HG03571 (cell line): Measurements from ENCODE around the gene MBLAC2.

ENCODE experiments used
- ATAC-seq: cut with Tn5 transposase; IDR thresholded peaks from one replicate; pipeline ENCODE4 v1.9.1; 2021; ENCODE audit not compliant: unreplicated experiment

The MBLAC2 gene

DNA sequence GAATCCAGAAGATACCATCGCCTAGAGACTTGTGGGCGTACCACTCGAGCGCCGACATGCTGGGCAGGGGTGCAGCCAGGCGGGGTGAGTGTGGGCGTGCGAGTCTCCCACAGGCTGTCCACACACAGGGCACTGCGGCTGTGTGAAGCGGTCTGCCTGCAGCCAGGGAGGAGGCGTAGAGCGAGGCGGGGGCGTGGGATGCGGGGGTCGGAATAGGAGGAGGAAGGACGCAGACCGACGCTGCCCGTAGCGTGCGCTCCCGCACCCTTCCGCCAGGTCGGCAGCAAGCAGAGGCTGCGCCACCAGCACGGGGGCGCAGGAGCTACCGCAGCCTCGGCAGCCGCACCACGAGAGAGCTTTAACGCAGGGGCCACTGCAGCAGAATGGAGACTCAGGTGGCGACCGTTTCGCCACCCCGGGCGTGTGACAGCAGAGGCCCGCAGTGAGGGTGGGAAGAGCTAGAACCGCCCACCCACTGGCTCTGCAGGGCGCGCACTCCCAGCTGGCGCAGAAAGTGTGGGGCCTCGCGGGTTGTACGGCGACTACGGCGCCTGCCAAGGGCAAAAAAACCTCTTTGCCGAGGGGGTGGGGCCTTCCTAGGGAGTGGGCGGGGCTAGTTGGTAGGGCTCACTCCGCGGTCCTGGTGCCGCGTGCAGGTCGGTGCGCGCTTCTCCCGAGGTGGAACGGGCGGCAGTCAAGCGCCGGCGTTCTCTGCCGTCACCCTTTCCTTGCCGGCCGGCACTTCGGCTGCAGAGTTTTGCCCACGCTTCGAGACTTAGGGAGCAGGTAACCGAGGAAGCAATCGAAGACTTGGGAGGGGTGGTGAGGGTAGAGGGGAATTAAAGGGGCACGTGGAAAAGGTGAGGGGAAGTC lies at the start of gene MBLAC2, which contains the start of gene POLR3G:
TSS of gene MBLAC2 (minus strand) at position 537 of the 873 bp plus-strand sequence. CDS start at position 58, 479 bp downstream.
TSS of gene POLR3G (plus strand) at position 630 of the 873 bp plus-strand sequence. CDS start 10,704 bp downstream, outside the sequence.
- ATAC-seq, result peak; percentile 88

DNA sequence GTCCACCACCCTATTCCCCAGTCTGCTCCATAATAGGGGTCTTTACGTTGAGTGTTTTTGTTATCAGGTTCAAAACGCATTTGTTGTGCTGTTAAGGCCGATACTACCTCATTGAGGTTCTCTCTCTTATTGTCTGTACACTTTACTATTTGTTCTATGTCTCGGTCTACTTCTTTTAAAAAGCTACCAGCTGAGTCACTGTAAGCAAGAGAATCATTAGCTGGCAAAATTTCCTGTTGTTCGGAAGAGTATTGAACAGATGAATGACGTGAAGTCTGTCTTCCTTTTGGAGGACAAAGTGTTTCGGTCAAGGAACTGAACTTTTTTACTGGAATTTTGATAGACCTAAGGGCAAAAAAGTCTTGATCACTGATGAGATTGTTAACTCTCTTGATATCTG lies 44.5 kb upstream of the MBLAC2 start:
- no peak for ATAC-seq

DNA sequence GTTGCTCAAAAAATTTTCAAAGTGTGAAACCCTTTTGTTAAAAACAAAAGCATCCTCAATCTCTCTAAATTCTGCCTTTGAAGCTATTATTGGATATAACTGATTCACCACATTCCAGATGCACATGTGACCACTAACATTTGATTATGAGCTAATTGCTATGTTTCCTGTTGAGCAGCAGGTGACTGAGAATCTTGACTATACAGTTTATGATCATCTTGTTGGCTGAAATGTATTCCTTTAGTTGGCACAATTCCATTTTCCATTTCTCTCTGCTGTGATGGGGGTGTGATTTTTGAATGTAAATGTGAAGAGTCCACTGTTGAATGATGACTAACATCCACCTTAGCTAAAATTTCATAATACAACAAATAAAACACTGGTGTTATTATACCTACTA lies 44.1 kb upstream of the MBLAC2 start:
- ATAC-seq, result no peak

DNA sequence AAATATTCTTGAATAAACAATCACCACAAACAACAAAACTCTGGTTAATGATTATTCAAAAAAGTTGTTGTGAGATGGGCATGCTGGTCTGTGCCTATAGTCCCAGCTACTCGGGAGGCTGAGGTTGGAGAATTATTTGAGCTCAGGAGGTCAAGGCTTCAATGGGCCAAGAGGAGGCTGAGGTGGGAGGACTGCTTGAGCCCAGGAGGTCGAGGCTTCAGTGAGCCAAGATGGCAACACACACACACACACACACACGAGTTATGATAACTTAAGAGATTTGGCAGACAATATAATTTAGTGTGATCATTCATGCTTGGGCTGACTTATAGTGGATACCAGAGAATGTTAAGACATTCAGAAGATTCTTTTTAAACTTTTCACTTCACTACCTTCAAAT lies 39.9 kb upstream of the MBLAC2 start:
- no peak for ATAC-seq

DNA sequence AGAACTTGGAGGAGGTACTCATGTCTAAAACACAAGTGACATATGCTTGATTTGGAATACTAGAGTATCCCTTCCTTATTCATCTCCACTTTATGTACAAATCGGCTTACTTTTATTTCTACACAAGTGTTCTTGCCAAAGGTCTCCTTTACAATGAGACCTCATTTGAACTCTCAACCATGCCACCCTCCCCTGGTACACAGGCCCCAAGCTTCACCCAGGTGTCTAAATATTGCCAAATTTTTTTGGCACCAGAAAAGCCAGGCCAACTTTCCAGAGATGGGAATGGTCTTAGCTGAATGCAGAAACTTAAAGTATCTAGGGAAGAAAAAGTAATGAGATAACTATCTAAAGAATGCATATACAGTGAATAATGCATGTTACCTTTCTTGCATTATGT lies 35.9 kb upstream of the MBLAC2 start:
- no peak for ATAC-seq

DNA sequence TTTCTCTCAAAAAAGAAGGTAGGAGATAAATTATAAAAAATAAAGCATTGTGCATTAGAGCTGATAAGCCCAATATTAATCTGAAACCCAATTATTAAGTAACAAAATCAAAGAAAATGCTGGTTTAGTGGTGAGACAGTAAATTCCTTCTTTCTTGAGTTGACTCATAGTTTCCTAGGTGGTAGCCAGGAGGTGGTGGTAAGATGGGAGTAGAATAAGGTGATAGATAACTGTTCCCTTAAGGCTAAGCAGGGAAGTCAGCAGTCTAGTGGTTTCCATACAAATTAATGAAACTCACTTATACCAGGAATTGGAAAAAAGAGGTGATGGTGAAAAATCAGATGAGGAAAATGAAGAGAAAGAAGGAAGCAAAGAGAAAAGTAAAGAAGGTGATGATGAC lies 31.6 kb upstream of the MBLAC2 start:
- ATAC-seq, result no peak

DNA sequence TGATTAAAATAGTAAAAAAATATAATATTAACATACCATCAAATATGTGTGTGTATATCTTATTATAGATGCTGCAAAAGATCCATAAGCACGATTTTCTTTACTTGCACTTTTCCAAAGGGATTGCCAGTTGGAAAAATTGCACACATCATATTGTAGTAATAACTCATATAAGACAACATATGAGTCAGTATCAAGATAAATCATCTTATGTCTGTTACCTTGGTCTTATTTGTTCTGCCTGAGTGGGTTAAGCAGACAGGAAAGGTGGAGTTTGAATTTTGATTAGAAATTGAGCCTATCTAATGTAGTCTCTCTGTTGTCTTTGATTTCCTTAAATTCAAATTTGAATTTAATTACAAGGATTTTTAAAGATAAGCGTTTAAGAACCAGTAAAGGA lies 30.2 kb upstream of the MBLAC2 start:
- no peak for ATAC-seq

DNA sequence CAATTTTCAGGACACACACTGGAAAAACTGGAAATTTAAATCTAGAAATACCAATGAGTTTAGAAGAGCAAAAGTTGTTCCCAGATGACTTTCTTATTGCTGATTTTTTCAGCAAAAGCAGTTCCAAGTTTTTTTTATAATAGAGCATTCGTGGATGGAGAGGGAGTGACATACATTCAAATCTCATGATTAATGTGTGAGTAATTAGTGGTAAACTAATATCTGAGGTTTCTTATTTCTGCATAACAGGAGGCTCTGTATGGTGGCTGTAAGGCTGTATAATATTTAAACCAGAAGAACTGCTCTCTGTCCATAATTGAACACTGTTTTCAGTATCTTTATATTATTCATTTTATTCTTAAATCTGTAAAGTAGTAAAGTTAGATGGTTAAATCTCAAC lies 29.0 kb upstream of the MBLAC2 start:
- no peak for ATAC-seq

DNA sequence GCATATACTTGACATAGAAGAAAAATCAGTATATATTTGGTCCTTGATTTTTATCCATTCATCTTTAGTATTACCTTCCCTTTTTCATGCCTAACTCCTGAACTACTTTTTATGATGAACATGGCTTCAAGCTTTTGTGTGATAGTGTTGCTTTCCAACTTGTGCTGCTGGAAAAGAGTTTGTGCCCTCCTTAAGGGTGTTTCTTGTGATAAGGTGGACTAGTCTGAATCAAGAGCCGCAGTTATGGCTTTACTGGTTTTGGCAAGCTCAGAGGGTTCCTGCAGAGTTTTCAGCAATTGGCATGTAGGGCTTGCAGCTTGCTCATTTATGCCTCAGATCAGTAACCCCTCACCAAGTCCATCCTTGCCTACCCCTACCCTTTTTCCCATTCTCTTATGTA lies 20.6 kb upstream of the MBLAC2 start:
- no peak for ATAC-seq

DNA sequence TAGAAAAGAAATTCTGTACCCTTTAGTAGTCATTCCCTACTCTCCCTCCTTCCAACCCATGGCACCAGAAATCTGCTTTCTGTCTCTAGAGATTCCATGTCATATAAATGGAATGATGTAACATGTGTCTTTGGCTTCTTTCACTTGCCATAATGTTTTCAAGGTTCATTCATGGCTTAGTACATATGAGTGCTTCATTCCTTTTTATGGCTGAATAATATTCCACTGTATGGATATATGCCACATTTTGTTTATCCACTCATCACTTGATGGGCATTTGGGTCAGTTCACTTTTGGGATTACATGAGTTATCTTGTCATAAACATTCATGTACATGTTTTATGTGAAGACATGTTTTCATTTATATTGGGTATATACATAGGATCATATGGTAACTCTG lies 19.5 kb upstream of the MBLAC2 start:
- no peak for ATAC-seq

DNA sequence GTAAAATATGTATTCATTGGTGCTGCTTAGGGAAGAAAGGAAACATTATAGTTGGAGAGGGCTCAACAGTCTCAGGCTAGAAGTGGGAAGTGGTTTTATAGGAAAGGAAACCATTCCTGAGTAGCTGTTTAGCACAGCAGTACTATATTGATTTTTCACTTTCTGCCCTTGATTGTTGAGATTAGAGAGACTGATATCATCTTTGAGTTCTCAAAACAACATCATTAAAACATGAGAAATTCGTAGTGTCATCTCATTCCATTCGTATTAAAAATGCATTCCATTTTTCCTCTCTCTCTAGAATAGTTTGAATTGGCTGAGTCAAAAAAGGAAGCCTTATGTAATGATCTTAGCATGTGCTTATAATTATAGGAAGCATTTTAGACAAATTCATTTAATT lies 14.2 kb upstream of the MBLAC2 start:
- ATAC-seq, result no peak

DNA sequence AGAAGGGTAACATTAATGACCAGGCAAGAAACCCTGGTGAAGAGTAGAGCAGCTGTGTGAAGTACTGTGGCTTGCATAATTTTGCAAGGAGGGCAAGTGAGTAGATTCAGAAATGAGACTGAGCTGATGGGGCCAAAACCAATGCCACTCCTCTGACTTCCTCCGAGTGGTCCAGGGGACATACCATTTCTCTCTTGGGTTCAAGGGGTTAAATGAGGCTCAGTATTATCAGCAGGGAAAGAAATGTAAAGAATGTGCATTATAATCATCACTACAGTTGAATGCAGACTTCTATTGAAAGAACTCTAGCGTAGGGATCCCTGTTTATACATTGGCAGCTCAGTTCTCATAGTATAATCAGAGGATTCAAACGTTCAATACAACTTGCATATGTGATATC lies 10.0 kb upstream of the MBLAC2 start:
- ATAC-seq, result no peak

DNA sequence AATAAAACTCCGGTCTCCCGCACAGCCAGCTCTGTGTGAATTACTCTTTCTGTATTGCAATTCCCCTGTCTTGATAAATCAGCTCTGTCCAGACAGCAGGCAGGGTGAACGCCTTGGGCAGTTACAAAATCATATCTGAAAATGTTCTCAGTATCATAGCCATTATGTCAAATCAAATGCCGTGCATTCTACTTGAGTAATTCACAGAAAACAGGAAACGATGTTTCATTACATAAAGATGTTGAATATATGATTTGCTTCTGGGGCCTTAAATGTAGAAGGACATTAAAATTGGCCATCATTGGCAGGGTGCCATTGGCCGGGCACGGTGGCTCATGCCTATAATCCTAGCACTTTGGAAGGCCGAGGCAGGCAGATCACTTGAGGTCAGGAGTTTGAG lies 8.6 kb upstream of the MBLAC2 start:
- no peak for ATAC-seq

DNA sequence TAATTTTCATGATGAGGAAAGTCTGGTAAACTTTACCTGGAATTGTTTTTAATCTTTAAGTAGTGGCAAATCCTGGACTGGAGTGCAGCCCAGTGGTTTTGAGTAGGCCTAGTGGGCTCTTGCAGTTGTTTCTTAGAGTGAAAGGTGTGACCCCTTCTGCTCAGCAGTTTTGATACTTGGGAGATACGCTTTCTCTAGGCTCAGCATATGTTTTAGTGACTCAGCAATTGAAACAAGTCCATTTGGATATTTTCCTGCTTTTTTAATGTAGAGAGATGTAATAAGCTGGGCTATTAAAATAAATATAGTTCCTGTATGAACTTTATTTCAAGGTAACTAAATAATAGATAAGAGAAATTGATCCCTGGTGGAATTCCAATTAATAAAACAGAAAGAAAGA lies 6.1 kb upstream of the MBLAC2 start:
- ATAC-seq, result no peak

DNA sequence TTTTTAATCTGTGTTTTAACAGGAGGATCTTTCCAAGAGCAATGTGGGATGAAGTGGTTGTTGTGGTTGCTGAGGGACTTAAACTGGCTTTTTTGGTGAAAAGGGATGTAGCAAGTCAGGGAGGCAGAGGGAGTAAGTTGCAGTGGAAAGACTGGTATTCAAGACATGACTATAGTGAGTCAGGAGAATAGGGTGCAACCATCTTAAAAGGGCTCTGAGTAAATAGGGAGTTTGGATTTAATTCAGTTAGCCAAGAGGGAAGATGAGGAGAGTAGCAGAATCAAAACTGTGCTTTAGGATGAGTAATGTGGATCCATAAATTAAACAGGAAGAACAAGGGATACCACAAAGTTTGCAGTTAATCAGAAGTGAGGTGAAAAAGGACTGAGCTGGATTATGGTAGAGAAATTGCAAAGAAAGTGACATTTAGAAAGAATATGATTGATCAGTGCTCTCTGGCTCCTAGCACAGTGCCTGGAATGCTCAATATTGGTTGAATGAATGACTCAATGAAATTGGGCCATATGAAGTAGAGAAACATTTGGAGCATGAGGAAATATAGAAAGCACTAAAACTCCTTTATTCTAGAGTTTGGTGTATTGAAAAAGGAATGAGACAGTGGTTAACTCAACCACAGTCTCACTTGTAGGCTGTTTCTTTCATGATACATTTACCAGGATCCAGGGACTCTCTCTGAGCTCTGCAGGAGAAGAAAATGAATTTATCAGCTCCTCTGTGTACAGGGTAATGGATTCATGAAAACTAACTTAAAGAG lies 5.2 kb upstream of the MBLAC2 start:
- ATAC-seq, result no peak

DNA sequence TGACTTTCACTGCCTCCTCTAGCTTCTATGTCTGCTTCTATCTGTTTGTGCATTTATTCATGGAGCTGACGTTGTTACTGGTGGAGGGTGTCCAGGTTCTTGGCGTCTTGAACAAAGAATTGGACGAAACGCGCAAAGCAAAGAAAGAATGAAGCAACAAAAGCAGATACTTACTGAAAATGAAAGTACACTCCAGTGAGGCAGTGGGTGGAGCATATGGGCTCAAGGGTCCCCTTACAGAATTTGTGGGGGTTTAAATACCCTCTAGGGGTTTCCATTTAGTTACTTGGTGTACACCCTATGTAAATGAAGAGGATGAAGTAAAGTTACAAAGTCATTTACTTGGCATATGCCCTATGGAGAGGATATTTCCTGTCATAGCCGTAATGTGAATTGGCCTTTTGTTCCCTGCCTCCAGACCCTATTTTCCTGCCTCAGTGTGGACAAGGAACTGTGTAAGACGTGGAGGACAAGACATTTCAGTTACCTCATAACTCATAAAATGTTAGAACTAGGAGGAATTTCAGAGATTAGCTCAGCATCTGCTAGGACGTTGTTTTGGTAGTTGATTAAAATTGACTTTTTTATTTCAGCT lies 3.1 kb upstream of the MBLAC2 start:
- ATAC-seq, result no peak

DNA sequence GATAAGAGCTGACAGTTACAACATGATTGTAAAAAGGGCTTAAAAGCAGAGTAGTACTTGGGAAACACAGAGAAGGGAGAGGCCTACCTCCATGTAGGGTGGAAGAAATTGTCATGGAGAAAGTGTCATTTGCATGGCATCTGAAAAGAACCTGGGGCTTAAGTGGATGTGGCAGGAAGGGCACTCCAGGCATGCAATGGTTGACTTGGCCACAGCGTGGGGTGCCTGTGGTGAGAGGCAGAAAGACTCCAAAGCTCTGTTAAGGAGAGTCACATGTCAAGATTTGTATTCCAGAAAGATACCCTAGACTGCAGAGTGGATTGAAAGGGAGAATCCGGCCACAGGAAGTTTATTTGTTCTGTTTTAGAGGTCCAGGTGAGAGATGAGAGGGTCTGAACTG lies 2.5 kb upstream of the MBLAC2 start:
- no peak for ATAC-seq

DNA sequence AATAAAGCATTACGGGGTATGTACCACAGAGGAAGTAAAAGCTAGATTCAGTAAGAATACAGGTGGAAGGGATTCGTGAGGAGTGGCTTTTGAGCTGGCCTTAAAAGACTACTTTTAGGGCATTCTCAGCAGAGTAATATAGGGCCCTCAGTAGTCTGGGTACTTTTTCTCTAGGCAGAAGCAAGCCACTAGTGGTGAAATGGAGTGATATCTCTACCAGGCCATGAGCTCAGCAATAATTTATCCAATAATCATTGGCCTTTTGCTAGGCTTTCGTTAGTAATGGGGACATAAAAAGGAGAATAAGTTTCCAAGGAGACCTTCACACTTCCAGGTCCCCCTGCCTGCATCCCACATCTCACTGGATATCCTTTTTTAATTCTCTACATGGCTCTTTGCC lies 1.8 kb upstream of the MBLAC2 start:
- ATAC-seq, result no peak

DNA sequence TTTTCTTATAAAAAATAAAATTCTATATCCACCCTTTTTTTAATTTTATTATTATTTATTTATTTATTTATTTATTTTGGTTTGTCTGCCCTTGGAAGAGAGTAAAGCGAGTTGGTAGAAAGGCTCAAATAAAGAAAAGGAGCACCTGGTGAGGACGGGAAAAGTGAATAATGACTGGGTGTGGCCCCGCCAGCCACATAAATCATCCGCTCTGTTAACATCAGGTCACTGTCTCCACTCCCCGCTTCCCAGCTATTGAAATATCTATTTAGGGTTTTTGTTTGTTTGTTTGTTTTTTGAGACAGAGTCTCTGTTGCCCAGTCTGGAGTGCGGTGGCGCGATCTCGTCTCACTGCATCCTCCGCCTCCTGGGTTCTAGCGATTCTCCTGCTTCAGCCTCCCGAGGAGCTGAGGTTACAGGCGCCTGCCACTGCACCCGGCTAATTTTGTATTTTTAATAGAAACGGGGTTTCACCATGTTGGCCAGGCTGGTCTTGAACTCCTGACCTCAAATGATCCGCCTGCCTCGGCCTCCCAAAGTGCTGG lies 937 bp upstream of the MBLAC2 start:
- ATAC-seq, result no peak

DNA sequence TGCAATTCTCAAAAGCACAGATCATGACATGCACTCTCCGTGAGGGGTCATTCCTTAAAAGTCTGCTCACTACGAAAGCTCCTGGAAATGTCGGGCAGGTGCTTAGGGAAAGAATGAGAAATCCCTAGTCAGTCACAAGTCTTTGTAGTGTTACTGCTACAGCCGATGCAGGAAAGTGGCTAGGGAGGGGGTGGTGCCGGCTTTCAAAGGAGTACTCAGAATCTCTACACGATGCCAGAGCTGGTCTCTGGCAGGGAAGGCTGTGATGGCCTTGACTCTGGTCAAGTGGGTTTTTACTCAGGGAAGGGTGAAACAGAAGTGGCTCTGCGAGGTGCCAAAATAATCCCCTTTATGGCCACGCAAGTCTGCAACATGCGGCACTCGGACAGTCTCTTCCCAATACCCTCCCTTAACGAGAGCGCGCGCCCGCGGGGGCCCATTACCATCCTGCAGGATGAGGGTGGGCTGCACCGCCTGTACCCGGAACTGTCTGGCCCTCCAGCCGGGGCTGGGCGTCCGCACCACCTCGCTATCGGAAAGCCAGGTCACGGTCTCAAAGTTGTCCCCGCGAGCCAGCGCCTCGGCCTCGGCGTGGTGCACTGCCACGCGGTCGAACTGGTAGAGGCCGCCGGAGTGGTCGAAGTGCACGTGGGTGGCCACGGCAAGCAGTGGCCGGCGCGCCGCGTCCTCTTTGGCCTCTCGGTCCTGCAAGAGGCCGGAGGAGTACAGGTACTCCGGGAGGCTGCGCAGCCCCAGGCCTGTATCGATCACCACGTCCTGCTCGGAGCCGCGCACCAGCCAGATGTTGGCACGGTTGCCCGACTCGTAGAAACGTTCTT lies 956 bp downstream of the MBLAC2 start:
- peak; percentile 10 for ATAC-seq
